Measurements from ENCODE around the gene TMEM209.
"Not testable (repeated sequence)": the region's sequence is repeated elsewhere in the genome, so short reads cannot be mapped to it uniquely, and the experiment has no call there.

The TMEM209 gene

DNA sequence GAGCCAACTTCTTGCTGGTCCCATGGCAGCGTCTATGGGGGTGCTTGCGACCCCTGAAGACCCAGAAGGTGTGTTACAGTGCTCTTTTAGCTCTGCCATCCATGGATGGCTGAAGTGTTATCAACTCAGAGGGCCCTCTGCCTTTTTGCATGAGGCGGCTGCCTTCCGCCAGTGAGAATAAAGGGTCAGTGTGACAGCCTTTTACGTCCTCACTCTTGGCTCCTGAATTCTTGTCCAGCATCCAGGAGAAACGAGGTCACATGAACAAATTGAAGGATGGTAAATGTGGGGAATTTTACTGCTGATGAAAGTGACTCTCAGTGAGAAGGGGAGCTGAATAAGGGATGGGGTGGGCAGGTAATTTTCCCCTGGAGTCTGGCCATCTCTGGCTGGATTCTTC lies 26.6 kb upstream of the TMEM209 start:
- no peaks in the 10 kb centered on the region for H3K36me3 ChIP-seq (ENCODE audit: control insufficient read depth, insufficient read depth, low read length)
- H3K4me1 ChIP-seq (ENCODE audit: control insufficient read depth, insufficient read depth, low read length), result peaks cover 14% of the 10 kb centered on the region
- no peak overlapping the region for H3K27ac ChIP-seq (ENCODE audit: low read depth, low read length)
- H3K9ac ChIP-seq (ENCODE audit: low read depth, low read length), result no peak overlapping the region
- no peak overlapping the region for H3K4me3 ChIP-seq (ENCODE audit: low read depth, low read length)
- H3K9me3 ChIP-seq (ENCODE audit: control insufficient read depth, insufficient read depth, low read length), result no peaks in the 10 kb centered on the region
- H3K27me3 ChIP-seq (ENCODE audit: control insufficient read depth, insufficient read depth, low read length), result no peaks in the 10 kb centered on the region

DNA sequence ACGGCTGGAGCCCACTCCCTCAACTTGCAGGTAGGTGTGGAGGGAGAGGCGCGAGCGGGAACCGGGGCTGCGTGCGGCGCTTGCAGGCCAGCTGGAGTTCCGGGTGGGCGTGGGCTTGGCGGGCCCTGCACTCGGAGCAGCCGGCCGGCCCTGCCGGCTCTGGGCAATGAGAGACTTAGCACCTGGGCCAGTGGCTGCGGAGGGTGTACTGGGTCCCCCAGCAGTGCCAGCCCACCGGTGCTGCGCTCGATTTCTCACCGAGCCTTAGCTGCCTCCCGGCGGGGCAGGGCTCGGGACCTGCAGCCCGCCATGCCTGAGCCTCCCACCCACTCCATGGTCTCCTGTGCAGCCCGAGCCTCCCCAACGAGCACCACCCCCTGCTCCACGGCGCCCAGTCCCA lies 24.8 kb upstream of the TMEM209 start:
- not testable (repeated sequence) for H3K27me3 ChIP-seq (ENCODE audit: control insufficient read depth, insufficient read depth, low read length); H3K4me3 ChIP-seq (ENCODE audit: low read depth, low read length); H3K36me3 ChIP-seq (ENCODE audit: control insufficient read depth, insufficient read depth, low read length); H3K9ac ChIP-seq (ENCODE audit: low read depth, low read length); H3K9me3 ChIP-seq (ENCODE audit: control insufficient read depth, insufficient read depth, low read length); H3K27ac ChIP-seq (ENCODE audit: low read depth, low read length)
- H3K4me1 ChIP-seq (ENCODE audit: control insufficient read depth, insufficient read depth, low read length), result peaks cover 14% of the 10 kb centered on the region

DNA sequence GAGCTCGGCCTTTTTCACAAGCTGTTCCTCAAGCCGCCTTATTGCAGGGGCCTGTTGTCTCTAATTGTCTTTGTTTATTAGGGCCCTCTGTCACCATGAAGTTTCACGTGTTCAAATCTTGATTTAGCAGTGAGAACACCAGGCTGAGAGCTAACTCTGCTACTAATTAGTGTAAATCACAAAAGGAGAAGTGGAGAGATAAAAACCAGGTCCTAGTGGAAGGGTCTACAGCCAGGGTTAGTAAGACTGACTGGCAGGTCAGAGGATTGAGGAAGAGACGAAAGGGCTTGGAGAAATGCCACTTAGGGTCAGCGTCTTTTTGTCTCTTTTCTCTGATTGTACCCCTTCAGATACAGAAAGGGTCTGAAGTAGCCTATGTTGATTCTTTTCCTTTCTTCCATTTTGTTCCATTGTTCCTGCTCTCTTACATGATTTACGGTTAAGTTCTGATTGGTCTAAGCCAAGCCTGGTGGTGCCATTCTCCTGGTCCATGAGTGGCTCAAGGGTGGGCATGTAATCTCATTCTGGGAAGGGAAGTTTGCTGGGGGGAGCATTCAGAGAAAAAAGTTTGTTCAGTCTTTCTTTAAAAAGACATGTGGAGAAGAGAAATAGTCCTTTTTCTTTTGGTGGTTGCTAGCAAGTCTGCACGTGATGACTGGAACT lies 23.8 kb upstream of the TMEM209 start:
- Histone ChIP-seq H3K27me3 (ENCODE audit: control insufficient read depth, insufficient read depth, low read length) (no peaks in the 10 kb centered on the region), H3K9me3 (ENCODE audit: control insufficient read depth, insufficient read depth, low read length) (no peaks in the 10 kb centered on the region), H3K27ac (ENCODE audit: low read depth, low read length) (no peak overlapping the region), H3K4me1 (ENCODE audit: control insufficient read depth, insufficient read depth, low read length) (peaks cover 14% of the 10 kb centered on the region), H3K9ac (ENCODE audit: low read depth, low read length) (no peak overlapping the region), H3K36me3 (ENCODE audit: control insufficient read depth, insufficient read depth, low read length) (no peaks in the 10 kb centered on the region), H3K4me3 (ENCODE audit: low read depth, low read length) (no peak overlapping the region)

DNA sequence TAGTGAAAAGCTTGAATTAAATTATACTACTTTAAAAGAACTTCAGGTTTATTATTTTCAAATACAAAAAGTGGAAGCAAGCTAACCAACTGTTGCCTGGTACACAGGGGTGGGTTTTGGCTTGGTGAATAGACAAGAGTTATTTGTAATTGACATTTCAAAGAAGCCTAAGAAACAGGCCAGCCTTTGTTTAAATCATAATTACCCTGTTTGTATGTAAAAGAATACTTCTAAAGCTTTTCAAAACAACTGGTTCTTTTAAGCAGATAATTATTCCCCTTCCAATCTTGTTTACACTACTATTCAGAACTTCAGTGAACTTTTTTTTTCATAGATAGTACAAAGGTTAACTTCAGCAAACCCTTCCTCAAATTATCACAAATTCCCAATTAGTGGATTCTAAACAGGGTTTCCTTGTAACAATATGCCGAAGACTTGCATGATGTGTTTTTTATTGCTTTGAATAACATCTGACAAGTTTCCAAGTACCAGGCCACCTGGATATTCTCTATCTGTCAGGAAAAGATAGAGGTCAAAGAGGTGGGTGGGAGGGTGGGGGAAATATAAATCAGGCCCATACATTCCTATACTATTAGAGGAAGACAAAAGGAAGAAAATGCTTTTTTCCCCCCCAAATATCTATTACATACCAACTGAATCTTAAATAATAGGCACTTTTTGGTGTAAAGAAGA lies 22.8 kb upstream of the TMEM209 start:
- H3K36me3 ChIP-seq (ENCODE audit: control insufficient read depth, insufficient read depth, low read length), result no peaks in the 10 kb centered on the region
- H3K9ac ChIP-seq (ENCODE audit: low read depth, low read length), result no peak overlapping the region
- H3K27me3 ChIP-seq (ENCODE audit: control insufficient read depth, insufficient read depth, low read length), result no peaks in the 10 kb centered on the region
- peak overlapping the region; percentile 0 for H3K27ac ChIP-seq (ENCODE audit: low read depth, low read length)
- H3K4me1 ChIP-seq (ENCODE audit: control insufficient read depth, insufficient read depth, low read length), result peaks cover 14% of the 10 kb centered on the region
- H3K9me3 ChIP-seq (ENCODE audit: control insufficient read depth, insufficient read depth, low read length), result no peaks in the 10 kb centered on the region
- H3K4me3 ChIP-seq (ENCODE audit: low read depth, low read length), result peak overlapping the region; percentile 19; the same call in 1 of the 2 replicates

DNA sequence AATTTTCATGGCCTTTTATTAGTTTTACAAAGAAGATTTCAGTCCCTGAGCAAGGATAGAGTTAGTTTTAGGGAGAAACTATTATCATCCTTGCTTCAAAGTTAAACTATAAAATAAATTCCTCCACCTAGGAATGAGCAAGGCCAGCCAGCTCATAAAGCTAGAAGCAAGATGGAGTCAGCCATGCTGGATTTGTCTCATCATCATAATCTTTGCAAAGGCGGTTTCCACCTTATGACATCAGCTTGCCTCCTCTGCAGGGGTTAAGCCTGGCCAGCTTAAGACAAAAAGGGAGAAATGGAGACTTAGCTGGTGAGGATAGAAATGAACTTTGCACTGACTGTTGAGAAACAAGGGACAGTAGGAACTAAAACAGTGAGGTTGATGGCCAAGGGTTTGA lies 21.1 kb upstream of the TMEM209 start:
- Histone ChIP-seq H3K9me3 (ENCODE audit: control insufficient read depth, insufficient read depth, low read length) (no peaks in the 10 kb centered on the region), H3K4me1 (ENCODE audit: control insufficient read depth, insufficient read depth, low read length) (peaks cover 14% of the 10 kb centered on the region), H3K27ac (ENCODE audit: low read depth, low read length) (no peak overlapping the region), H3K9ac (ENCODE audit: low read depth, low read length) (no peak overlapping the region), H3K4me3 (ENCODE audit: low read depth, low read length) (no peak overlapping the region), H3K36me3 (ENCODE audit: control insufficient read depth, insufficient read depth, low read length) (no peaks in the 10 kb centered on the region), H3K27me3 (ENCODE audit: control insufficient read depth, insufficient read depth, low read length) (no peaks in the 10 kb centered on the region)

DNA sequence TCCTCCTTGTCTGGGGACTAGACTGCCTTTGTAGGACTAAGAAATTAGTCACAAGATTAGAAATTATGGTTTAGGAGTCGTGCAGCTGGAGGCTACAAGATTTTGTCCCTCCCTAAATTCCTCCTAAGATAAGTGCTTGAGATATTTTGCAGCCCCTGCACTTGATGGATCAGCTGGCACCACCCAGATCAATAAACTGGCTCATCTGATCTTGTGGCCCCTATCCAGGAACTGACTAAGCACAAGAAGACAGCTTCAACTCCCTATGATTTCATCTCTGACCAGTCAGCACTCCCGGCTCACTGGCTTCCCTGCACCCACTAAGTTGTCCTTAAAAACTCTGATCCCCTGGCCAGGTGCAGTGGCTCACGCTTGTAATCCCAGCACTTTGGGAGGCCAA lies 19.7 kb upstream of the TMEM209 start:
- not testable (repeated sequence) for H3K9ac ChIP-seq (ENCODE audit: low read depth, low read length); H3K27me3 ChIP-seq (ENCODE audit: control insufficient read depth, insufficient read depth, low read length); H3K4me3 ChIP-seq (ENCODE audit: low read depth, low read length); H3K36me3 ChIP-seq (ENCODE audit: control insufficient read depth, insufficient read depth, low read length); H3K27ac ChIP-seq (ENCODE audit: low read depth, low read length); H3K9me3 ChIP-seq (ENCODE audit: control insufficient read depth, insufficient read depth, low read length)
- peaks cover 14% of the 10 kb centered on the region for H3K4me1 ChIP-seq (ENCODE audit: control insufficient read depth, insufficient read depth, low read length)

DNA sequence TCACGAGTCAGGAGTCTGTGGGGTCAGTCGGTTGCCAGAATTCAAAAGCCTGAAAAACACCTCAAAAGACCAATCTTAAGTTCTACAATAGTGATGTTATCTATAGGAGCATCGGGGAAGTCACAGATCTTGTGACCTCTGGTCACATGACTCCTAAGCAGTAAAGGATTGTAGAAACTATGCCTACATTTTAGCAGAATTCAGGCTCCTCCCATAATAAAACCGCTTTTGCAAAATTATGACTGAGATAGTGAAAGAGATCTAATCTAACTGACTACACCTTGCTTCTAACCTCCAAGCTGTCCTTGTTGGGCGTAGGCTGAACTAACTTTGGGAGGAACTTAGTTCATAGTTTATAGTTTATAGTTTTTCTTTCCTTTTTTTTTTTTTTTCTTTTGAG lies 19.0 kb upstream of the TMEM209 start:
- Histone ChIP-seq H3K4me1 (ENCODE audit: control insufficient read depth, insufficient read depth, low read length) (peaks cover 14% of the 10 kb centered on the region), H3K9me3 (ENCODE audit: control insufficient read depth, insufficient read depth, low read length) (no peaks in the 10 kb centered on the region), H3K27ac (ENCODE audit: low read depth, low read length) (no peak overlapping the region), H3K36me3 (ENCODE audit: control insufficient read depth, insufficient read depth, low read length) (no peaks in the 10 kb centered on the region), H3K9ac (ENCODE audit: low read depth, low read length) (no peak overlapping the region), H3K27me3 (ENCODE audit: control insufficient read depth, insufficient read depth, low read length) (no peaks in the 10 kb centered on the region), H3K4me3 (ENCODE audit: low read depth, low read length) (no peak overlapping the region)

DNA sequence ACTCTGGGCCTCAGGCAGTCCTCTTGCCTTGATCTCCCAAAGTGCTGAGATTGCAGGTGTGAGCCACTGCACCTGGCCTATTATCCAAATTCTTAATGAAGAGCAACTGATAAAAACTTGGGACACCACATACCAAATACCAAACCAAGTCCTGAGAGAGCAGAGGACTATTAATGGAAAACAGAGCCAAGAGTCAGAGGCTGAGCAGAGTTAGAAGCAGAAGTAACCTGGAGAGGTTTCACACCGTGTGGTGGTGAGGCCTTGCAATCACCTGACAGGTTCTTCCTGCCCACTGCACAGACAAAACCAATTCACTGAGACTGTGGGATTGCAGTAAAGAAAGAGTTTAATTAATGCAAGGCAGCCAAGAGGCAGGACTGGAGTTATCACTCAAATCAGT lies 18.4 kb upstream of the TMEM209 start:
- peaks cover 9% of the 10 kb centered on the region for H3K4me1 ChIP-seq (ENCODE audit: control insufficient read depth, insufficient read depth, low read length)
- no peaks in the 10 kb centered on the region for H3K9me3 ChIP-seq (ENCODE audit: control insufficient read depth, insufficient read depth, low read length)
- no peaks in the 10 kb centered on the region for H3K27me3 ChIP-seq (ENCODE audit: control insufficient read depth, insufficient read depth, low read length)
- H3K9ac ChIP-seq (ENCODE audit: low read depth, low read length), result no peak overlapping the region
- H3K27ac ChIP-seq (ENCODE audit: low read depth, low read length), result no peak overlapping the region
- no peaks in the 10 kb centered on the region for H3K36me3 ChIP-seq (ENCODE audit: control insufficient read depth, insufficient read depth, low read length)
- H3K4me3 ChIP-seq (ENCODE audit: low read depth, low read length), result no peak overlapping the region

DNA sequence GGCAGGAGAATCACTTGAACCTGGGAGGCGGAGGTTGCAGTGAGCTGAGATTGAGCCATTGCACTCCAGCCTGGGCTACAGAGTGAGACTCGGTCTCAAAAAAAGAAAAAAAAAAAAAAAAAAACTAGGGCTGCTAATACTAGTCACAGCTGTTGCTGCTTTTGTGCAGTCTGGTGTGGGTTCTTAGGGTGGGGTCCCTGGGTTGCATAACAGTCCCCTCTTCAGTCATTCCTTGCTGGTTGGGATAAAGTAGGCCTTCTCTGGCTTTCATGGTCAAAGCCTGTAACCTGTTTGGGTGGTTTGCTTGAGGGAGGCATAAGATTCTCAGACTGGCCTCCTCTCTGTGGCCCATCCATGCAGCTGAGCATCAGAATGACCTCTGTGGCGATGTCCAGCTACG lies 16.5 kb upstream of the TMEM209 start:
- Histone ChIP-seq H3K27ac (ENCODE audit: low read depth, low read length) (no peak overlapping the region), H3K36me3 (ENCODE audit: control insufficient read depth, insufficient read depth, low read length) (no peaks in the 10 kb centered on the region), H3K4me1 (ENCODE audit: control insufficient read depth, insufficient read depth, low read length) (no peaks in the 10 kb centered on the region), H3K27me3 (ENCODE audit: control insufficient read depth, insufficient read depth, low read length) (no peaks in the 10 kb centered on the region), H3K9ac (ENCODE audit: low read depth, low read length) (no peak overlapping the region), H3K9me3 (ENCODE audit: control insufficient read depth, insufficient read depth, low read length) (no peaks in the 10 kb centered on the region), H3K4me3 (ENCODE audit: low read depth, low read length) (no peak overlapping the region)

DNA sequence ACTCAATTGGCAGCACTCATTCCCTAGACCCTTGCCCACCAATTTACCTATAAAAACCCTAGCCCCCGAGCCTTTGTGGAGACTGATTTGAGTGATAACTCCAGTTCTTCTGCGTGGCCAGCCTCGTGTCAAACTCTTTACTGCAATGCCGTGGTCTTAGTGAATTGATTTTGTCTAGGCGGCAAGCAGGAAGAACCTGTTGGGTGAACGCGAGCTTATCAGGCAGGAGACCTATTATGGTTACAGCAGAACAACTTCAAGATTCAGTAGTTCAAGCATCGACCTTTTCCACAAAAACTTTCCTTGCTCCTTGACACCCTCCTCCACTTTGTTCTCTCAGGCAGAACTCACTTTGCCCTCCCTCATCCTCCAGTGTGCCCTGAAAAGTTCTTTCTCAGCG lies 14.7 kb upstream of the TMEM209 start:
- Histone ChIP-seq H3K27me3 (ENCODE audit: control insufficient read depth, insufficient read depth, low read length) (no peaks in the 10 kb centered on the region; the same call in 1 of the 2 replicates), H3K36me3 (ENCODE audit: control insufficient read depth, insufficient read depth, low read length) (no peaks in the 10 kb centered on the region), H3K4me3 (ENCODE audit: low read depth, low read length) (no peak overlapping the region), H3K9ac (ENCODE audit: low read depth, low read length) (no peak overlapping the region), H3K27ac (ENCODE audit: low read depth, low read length) (no peak overlapping the region), H3K4me1 (ENCODE audit: control insufficient read depth, insufficient read depth, low read length) (no peaks in the 10 kb centered on the region), H3K9me3 (ENCODE audit: control insufficient read depth, insufficient read depth, low read length) (no peaks in the 10 kb centered on the region)

DNA sequence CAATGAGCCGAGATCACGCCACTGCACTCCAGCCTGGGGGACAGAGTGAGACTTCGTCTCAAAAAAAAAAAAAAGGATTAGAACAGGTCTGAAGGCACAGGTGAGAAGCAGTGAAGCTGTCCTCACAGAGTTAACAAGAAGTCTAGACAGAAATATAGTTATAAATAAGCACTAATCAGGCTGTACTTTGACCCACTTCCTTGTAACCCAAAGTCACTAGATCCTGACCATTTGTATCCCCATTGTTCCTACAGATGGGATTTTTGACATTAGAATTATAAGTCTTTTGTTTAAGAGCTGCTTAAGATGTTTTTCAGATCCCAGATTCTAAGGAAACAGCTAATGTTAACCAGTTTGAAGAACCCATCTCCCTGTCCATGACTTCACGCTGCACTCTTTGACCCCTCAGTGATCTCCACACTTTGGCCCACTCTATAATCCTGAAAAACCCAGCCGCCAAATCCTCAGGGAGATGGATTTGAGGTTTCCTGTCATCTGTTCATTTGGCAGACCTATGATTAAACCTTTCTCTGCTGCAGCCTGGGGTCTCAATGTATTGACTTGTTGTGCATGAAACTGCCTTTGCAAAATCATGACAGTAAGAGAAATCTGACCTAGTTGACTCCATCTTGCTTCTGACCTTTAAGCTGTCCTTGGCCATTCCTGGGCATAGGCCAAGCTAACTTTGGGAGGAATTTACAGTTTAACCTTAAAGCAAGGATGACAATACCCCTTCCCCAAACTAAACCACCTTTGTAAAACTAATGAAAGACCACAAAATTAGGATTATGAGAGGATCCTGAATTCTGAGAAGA lies 13.8 kb upstream of the TMEM209 start:
- no peaks in the 10 kb centered on the region for H3K9me3 ChIP-seq (ENCODE audit: control insufficient read depth, insufficient read depth, low read length)
- H3K27me3 ChIP-seq (ENCODE audit: control insufficient read depth, insufficient read depth, low read length), result no peaks in the 10 kb centered on the region; the same call in 1 of the 2 replicates
- no peak overlapping the region for H3K4me3 ChIP-seq (ENCODE audit: low read depth, low read length)
- no peak overlapping the region for H3K9ac ChIP-seq (ENCODE audit: low read depth, low read length)
- no peaks in the 10 kb centered on the region for H3K36me3 ChIP-seq (ENCODE audit: control insufficient read depth, insufficient read depth, low read length)
- H3K27ac ChIP-seq (ENCODE audit: low read depth, low read length), result no peak overlapping the region
- H3K4me1 ChIP-seq (ENCODE audit: control insufficient read depth, insufficient read depth, low read length), result no peaks in the 10 kb centered on the region

Data from HUES48 (cell line).